Chondrocyte (in vitro differentiated cells): Measurements from ENCODE around the gene TRPV4. TPM values are rescaled to one million over a fixed set of nuclear protein-coding genes. Genes with fewer than 3 reads are reported as not detected.

Experiments used
- DNase-seq: peaks from one replicate; pipeline ENCODE4 v3.0.0; 2021; ENCODE audit warnings: mixed read lengths, low spot score
- H3K27ac Mint-ChIP-seq: one replicate; pipeline ENCODE4 v1.8.0; 2021; ENCODE audit warnings: mild to moderate bottlenecking, moderate library complexity, mixed read lengths; ENCODE audit not compliant: unreplicated experiment
- H3K27me3 Mint-ChIP-seq: 2 replicates; pipeline ENCODE4 v1.8.0; 2021; ENCODE audit warnings: low read depth, mixed read lengths
- H3K36me3 Mint-ChIP-seq: 2 replicates; pipeline ENCODE4 v1.8.0; 2021; ENCODE audit warnings: low read depth, mixed read lengths
- H3K4me1 Mint-ChIP-seq: 2 replicates; pipeline ENCODE4 v1.8.0; 2021; ENCODE audit warnings: low read depth, mild to moderate bottlenecking, mixed read lengths
- H3K4me3 Mint-ChIP-seq: one replicate; pipeline ENCODE4 v1.8.0; 2021; ENCODE audit warnings: mild to moderate bottlenecking, moderate library complexity, mixed read lengths; ENCODE audit not compliant: unreplicated experiment
- H3K9me3 Mint-ChIP-seq: 2 replicates; pipeline ENCODE4 v1.8.0; 2021; ENCODE audit warnings: low read depth, mixed read lengths
- CTCF ChIP-seq: fragments of 200-600 bp; sonication (generic); IDR thresholded peaks from 2 replicates; pipeline ENCODE4 v1.5.0; 2021; ENCODE audit warnings: antibody characterized with exemption, mild to moderate bottlenecking, moderate library complexity
- total RNA-seq: library from RNA; stranded (reverse); gene quantifications from 3 replicates; pipeline ENCODE4 v1.2.1, GENCODE V29; 2021

Gene TRPV4
- total RNA-seq, 1 donor from 2014 or later, result 2.2 TPM

GRCh38 chr12:109764123-109764522 lies 69.1 kb downstream of the TRPV4 start:
- no peak for DNase-seq
- TF ChIP-seq CTCF, result peak; percentile 22
- H3K27ac Mint-ChIP-seq, result no peak overlapping the region
- H3K4me1 Mint-ChIP-seq, result peaks cover 2% of the 10 kb centered on the region
- peaks cover 4% of the 10 kb centered on the region for H3K9me3 Mint-ChIP-seq
- peaks cover 3% of the 10 kb centered on the region for H3K36me3 Mint-ChIP-seq
- no peak overlapping the region for H3K4me3 Mint-ChIP-seq
- no peaks in the 10 kb centered on the region for H3K27me3 Mint-ChIP-seq

- no peak for TF ChIP-seq CTCF
- Mint-ChIP-seq H3K9me3 (peaks cover 4% of the 10 kb centered on the region), H3K4me3 (no peak overlapping the region), H3K27ac (no peak overlapping the region), H3K36me3 (peaks cover 3% of the 10 kb centered on the region), H3K4me1 (peaks cover 2% of the 10 kb centered on the region), H3K27me3 (no peaks in the 10 kb centered on the region)
- DNase-seq, result peak; percentile 18
Observed at GRCh38 chr12:109763201-109763841, 69.9 kb downstream of the TRPV4 start.

- Mint-ChIP-seq H3K27me3 (no peaks in the 10 kb centered on the region), H3K4me3 (no peak overlapping the region), H3K36me3 (peaks cover 3% of the 10 kb centered on the region), H3K4me1 (peaks cover 2% of the 10 kb centered on the region), H3K9me3 (peaks cover 4% of the 10 kb centered on the region), H3K27ac (no peak overlapping the region)
- DNase-seq, result peak; percentile 40
- no peak for TF ChIP-seq CTCF
Observed at GRCh38 chr12:109762673-109763191, 70.5 kb downstream of the TRPV4 start.

GRCh38 chr12:109762071-109762672 lies 71.0 kb downstream of the TRPV4 start:
- no peaks in the 10 kb centered on the region for H3K27me3 Mint-ChIP-seq
- H3K9me3 Mint-ChIP-seq, result peaks cover 6% of the 10 kb centered on the region
- TF ChIP-seq CTCF, result no peak
- H3K4me1 Mint-ChIP-seq, result peaks cover 2% of the 10 kb centered on the region
- peaks cover 6% of the 10 kb centered on the region for H3K36me3 Mint-ChIP-seq
- H3K27ac Mint-ChIP-seq, result no peak overlapping the region
- peak; percentile 71 for DNase-seq
- H3K4me3 Mint-ChIP-seq, result no peak overlapping the region

GRCh38 chr12:109760930-109761921 lies 72.0 kb downstream of the TRPV4 start:
- Mint-ChIP-seq H3K4me1 (peaks cover 2% of the 10 kb centered on the region), H3K27ac (no peak overlapping the region), H3K4me3 (no peak overlapping the region), H3K27me3 (no peaks in the 10 kb centered on the region), H3K36me3 (peaks cover 10% of the 10 kb centered on the region), H3K9me3 (peaks cover 15% of the 10 kb centered on the region)
- DNase-seq, result peak; percentile 70
- no peak for TF ChIP-seq CTCF
